Measurements from ENCODE around the gene PIGBOS1.
"Not testable (repeated sequence)": the region's sequence is repeated elsewhere in the genome, so short reads cannot be mapped to it uniquely, and the experiment has no call there.

PIGBOS1 gene

GRCh38 chr15:55318588-55319494 lies at the start of gene PIGBOS1, which contains the start of gene PIGB:
TSS of gene PIGBOS1 (minus strand) at chr15:55319123. CDS start at chr15:55317792, 1,331 bp downstream.
TSS of gene PIGB (plus strand) at chr15:55319222. CDS start at chr15:55319251, 29 bp downstream.
- DNase-seq, result peak; percentile 72

GRCh38 chr15:55366981-55367380 lies 48.1 kb upstream of the PIGBOS1 start:
- DNase-seq, result no peak

- no peak for DNase-seq
These were observed 43.7 kb upstream of the PIGBOS1 start for GRCh38 chr15:55362641-55363040.

GRCh38 chr15:55361048-55361447 lies 42.1 kb upstream of the PIGBOS1 start:
- no peak for DNase-seq

- DNase-seq, result no peak
These were observed 41.3 kb upstream of the PIGBOS1 start for GRCh38 chr15:55360256-55360655.

GRCh38 chr15:55358471-55358870 lies 39.5 kb upstream of the PIGBOS1 start:
- no peak for DNase-seq

- DNase-seq, result no peak
These were observed 38.9 kb upstream of the PIGBOS1 start for GRCh38 chr15:55357774-55358173.

- no peak for DNase-seq
These were observed 38.2 kb upstream of the PIGBOS1 start for GRCh38 chr15:55356985-55357585.

GRCh38 chr15:55353025-55353424 lies 34.1 kb upstream of the PIGBOS1 start:
- DNase-seq, result no peak

- no peak for DNase-seq
These were observed 30.4 kb upstream of the PIGBOS1 start for GRCh38 chr15:55349282-55349681.

- no peak for DNase-seq
These were observed 29.4 kb upstream of the PIGBOS1 start for GRCh38 chr15:55348281-55348778.

- no peak for DNase-seq
These were observed 25.3 kb upstream of the PIGBOS1 start for GRCh38 chr15:55344206-55344605.

- DNase-seq, result no peak
These were observed 24.2 kb upstream of the PIGBOS1 start for GRCh38 chr15:55343168-55343567.

GRCh38 chr15:55337160-55337559 lies 18.2 kb upstream of the PIGBOS1 start:
- no peak for DNase-seq

GRCh38 chr15:55334997-55335396 lies 16.1 kb upstream of the PIGBOS1 start:
- DNase-seq, result no peak

- DNase-seq, result no peak
These were observed 15.4 kb upstream of the PIGBOS1 start for GRCh38 chr15:55334371-55334770.

GRCh38 chr15:55327387-55327786 lies 8.5 kb upstream of the PIGBOS1 start:
- no peak for DNase-seq

GRCh38 chr15:55322467-55322866 lies 3.5 kb upstream of the PIGBOS1 start:
- no peak for DNase-seq

- DNase-seq, result no peak
These were observed 2.0 kb upstream of the PIGBOS1 start for GRCh38 chr15:55320963-55321362.

- DNase-seq, result no peak
These were observed 1.3 kb upstream of the PIGBOS1 start for GRCh38 chr15:55320238-55320550.

- DNase-seq, result no peak
These were observed 764 bp upstream of the PIGBOS1 start for GRCh38 chr15:55319537-55320237.

GRCh38 chr15:55302801-55303200 lies 16.1 kb downstream of the PIGBOS1 start:
- DNase-seq, result not testable (repeated sequence)

GRCh38 chr15:55297315-55297714 lies 21.6 kb downstream of the PIGBOS1 start:
- no peak for DNase-seq

All from activated CD8-positive, alpha-beta memory T cell treated with anti-CD3 and anti-CD28 coated beads, Interleukin-2, amount 50 U/mL, for 4 hours (primary cell).